Activated CD4-positive, alpha-beta T cell treated with anti-CD3 and anti-CD28 coated beads, Interleukin-2, amount 10 ng/mL, durations not matched to agents 24 days and 14 days (primary cell): Measurements from ENCODE around the gene SCFD2. TPM values are rescaled to one million over a fixed set of nuclear protein-coding genes. Genes with fewer than 3 reads are reported as not detected.
"Not testable (repeated sequence)": the region's sequence is repeated elsewhere in the genome, so short reads cannot be mapped to it uniquely, and the experiment has no call there.

Source experiments
- DNase-seq: peaks from one replicate; pipeline ENCODE4 v3.0.0; 2022
- H3K27ac Mint-ChIP-seq: one replicate; pipeline ENCODE4 v1.8.0; 2022; ENCODE audit warnings: mild to moderate bottlenecking, mixed read lengths
- H3K27me3 Mint-ChIP-seq: one replicate; pipeline ENCODE4 v1.8.0; 2022; ENCODE audit warnings: mixed read lengths
- H3K36me3 Mint-ChIP-seq: one replicate; pipeline ENCODE4 v1.8.0; 2022; ENCODE audit warnings: low read depth, mild to moderate bottlenecking, mixed read lengths
- H3K4me1 Mint-ChIP-seq: one replicate; pipeline ENCODE4 v1.8.0; 2021; ENCODE audit warnings: mixed read lengths
- H3K4me3 Mint-ChIP-seq: one replicate; pipeline ENCODE4 v1.8.0; 2022; ENCODE audit warnings: mild to moderate bottlenecking, moderate library complexity, mixed read lengths
- H3K9me3 Mint-ChIP-seq: one replicate; pipeline ENCODE4 v1.8.0; 2021; ENCODE audit warnings: mixed read lengths
- intact Hi-C: fragments of 100-400 bp; cut with micrococcal nuclease; formaldehyde crosslinking; loops from one replicate; pipeline ENCODE4 v1.15.1; 2023
- total RNA-seq: library from RNA; stranded (reverse); gene quantifications from 2 replicates; pipeline ENCODE4 v1.2.3, GENCODE V29; 2022

SCFD2 gene
- total RNA-seq, 1 donor from 2014 or later, result 39.9 TPM

DNA sequence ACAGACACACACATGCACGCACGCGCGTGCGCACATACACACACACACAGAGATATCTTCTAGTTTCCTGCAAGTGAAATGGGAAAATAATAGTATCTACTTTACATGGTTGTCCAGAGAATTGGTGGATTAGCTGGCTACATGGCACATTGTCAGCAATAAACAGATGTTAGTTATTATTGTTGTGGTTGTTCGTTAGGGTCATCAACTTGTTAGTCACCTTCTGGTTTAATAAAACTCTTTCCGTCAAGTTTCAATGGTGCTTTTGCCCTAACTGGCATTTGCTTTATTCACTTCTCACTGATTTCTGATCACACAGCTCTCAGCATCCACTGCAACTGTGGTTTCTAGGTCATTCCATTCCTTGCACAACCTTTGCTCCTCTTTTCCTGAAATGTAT lies 529.2 kb downstream of the SCFD2 start:
- no peak for DNase-seq
- intact Hi-C loops, result no loop called here
- peaks cover 6% of the 10 kb centered on the region for H3K9me3 Mint-ChIP-seq

DNA sequence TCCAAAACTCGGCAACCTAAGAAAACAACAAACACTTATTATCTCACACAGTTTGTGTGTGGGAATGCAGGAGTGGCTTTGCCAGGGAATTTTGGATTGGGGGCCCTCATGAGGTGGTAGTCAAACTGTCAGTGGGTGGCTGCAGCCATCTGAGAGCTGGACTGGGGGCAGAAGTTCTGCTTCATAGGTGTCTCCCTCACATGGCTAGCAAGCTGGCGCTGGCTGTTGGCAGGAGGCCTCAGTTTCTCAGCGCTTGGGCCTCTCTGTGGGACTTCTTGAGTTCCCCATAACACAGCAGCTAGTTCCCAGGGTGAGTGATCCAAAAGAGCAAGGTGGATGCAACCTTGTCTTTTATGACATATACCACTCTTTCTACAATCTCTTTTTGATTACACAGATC lies 529.7 kb downstream of the SCFD2 start:
- H3K4me1 Mint-ChIP-seq, result no peaks in the 10 kb centered on the region
- peaks cover 6% of the 10 kb centered on the region for H3K9me3 Mint-ChIP-seq
- H3K27me3 Mint-ChIP-seq, result peaks cover 3% of the 10 kb centered on the region
- no peak overlapping the region for H3K27ac Mint-ChIP-seq
- no peak overlapping the region for H3K4me3 Mint-ChIP-seq
- no peaks in the 10 kb centered on the region for H3K36me3 Mint-ChIP-seq
- intact Hi-C loops, result no loop called here
- no peak for DNase-seq

More for the DNA sequence above, 529.2 kb downstream of the SCFD2 start:
- Mint-ChIP-seq H3K4me3 (no peak overlapping the region), H3K36me3 (no peaks in the 10 kb centered on the region), H3K27me3 (peaks cover 3% of the 10 kb centered on the region), H3K4me1 (no peaks in the 10 kb centered on the region), H3K27ac (no peak overlapping the region)

DNA sequence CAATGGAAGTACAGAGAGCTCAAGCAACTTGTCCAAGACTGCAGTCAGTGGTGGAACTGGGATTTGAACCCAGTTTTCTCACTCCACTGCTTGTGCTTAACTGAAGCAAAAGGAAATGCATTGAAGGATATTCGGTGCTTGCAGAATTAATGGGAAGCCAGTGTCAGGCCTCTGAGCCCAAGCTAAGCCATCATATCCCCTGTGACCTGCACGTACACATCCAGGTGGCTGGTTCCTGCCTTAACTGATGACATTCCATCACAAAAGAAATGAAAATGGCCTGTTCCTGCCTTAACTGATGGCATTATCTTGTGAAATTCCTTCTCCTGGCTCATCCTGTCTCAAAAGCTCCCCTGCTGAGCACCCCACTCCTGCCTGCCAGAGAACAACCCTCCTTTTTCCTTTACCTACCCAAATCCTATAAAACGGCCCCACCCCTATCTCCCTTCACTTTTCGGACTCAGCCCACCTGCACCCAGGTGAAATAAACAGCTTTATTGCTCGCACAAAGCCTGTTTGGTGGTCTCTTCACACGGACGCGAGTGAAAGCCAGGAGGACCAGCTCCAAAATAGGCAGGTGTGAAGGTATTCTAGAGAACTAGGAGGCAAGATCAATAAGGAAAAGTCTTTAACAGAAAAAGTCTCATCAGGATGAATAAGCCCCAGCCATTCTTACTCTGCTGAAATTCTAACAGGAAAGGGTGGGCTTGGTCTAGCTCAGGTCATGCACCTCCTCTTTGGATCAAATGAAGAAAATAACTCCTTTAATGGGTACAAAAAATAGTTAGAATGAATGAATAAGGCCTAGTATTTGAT lies 531.0 kb downstream of the SCFD2 start:
- H3K27me3 Mint-ChIP-seq, intact Hi-C loops: not testable (repeated sequence)

DNA sequence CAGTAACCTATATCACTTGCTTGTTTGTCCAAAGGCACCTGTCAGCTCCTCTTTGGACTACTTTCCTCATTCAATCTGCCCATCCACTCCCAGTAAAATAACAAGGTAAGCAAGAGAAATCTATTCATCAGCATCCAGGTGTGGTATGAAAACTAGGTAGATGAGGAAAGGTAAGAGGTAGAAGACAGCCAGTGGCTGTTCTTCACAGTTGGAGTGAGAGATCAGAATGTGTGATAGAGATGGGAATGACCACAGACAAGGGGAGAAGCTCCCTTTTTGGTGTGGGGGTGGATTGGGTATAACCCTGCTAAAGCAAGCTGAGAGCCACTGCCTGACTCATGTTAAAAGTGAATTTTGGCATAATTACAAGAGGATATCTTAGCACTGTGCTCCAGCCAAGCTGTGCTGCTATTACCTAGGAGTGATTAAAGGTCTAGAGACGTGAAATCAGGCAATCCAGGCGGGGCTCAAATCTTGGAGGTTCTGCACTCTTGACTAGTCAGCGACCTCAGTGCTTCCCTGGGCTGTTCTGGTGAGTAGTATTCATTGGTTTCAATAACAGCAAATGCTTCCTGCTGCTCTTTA lies 531.8 kb downstream of the SCFD2 start:
- DNase-seq, result no peak
- H3K4me1 Mint-ChIP-seq, result no peaks in the 10 kb centered on the region
- no peaks in the 10 kb centered on the region for H3K36me3 Mint-ChIP-seq
- peaks cover 6% of the 10 kb centered on the region for H3K9me3 Mint-ChIP-seq
- no peak overlapping the region for H3K27ac Mint-ChIP-seq
- no peak overlapping the region for H3K4me3 Mint-ChIP-seq
- H3K27me3 Mint-ChIP-seq, result peaks cover 3% of the 10 kb centered on the region
- intact Hi-C loops, result no loop called here

More for the DNA sequence above, 531.0 kb downstream of the SCFD2 start:
- DNase-seq, H3K36me3 Mint-ChIP-seq, H3K4me3 Mint-ChIP-seq, H3K4me1 Mint-ChIP-seq, H3K27ac Mint-ChIP-seq, H3K9me3 Mint-ChIP-seq: not testable (repeated sequence)

DNA sequence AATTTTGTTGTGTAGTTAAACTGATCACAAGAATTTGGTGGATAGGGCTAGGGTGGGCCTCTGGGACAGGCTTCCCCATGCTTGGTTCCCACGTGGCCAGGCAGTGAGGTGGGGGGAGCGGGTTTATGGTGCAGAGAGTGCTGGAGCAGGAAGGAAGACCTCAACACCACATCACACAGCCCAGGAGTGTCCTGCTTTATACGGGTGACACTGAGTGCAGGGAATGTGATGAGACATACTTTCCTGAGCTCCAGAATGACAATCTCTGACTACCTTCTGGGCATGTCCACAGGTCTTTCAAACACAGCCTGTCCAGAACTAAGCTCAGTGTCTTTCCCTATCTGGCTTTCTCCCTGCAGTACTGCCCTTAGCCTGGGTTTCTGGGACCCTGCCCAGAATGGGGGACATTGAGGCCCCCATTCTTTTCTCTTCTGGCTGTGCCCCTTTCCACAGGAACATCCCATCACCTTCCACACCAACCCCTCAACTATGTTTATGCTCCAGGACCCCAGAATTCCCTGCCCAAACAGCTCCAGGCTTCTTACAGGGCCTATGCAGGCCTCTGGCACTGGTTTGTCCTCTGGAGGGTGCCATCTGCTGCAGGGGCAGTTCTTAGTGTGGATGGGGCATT lies 540.3 kb downstream of the SCFD2 start:
- intact Hi-C loops, result no loop called here
- Mint-ChIP-seq H3K9me3 (peaks cover 13% of the 10 kb centered on the region), H3K27ac (no peak overlapping the region), H3K4me3 (no peak overlapping the region), H3K4me1 (peaks cover 20% of the 10 kb centered on the region), H3K27me3 (no peaks in the 10 kb centered on the region), H3K36me3 (no peaks in the 10 kb centered on the region)
- DNase-seq, result no peak

DNA sequence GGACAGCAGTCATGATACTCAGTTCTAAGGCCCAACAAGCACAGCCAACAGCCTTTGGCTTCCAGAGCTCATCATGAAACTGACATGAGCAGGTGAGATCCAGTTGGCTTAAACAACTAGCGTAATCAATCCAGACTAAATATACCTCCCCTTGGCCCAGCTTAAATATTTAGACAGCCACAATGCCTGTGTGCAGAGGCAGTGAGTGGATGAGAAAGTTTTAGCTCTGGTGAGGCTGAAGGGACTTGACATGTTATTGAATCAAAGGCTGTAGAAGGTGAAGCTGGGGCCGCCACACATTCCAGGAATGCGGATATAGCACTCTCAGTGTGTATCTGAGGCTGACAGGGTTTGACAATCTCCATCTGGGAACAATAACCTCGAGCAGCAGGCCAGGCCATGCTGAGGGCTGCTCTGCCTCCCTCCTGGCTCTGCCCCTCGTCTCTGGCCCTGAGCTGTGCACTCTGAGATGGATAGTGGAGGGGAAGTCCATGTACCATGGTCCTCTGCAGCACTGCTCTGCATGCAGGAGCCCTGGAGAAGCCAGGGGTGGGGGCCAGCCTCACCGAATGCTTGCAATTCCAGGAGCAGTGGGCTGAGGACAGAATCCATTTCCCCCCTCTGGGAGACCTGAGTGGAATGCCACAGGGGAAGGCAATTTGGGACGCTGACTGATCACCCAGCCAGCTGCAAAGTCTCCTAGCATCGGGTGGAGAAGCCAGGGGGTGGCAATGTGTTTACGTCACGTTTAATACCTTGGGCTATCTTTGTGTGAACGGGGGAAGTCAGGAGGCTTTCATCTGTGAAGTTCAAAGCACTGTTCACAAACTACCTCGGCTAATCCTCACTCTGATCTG lies 541.0 kb downstream of the SCFD2 start:
- H3K9me3 Mint-ChIP-seq, result peaks cover 13% of the 10 kb centered on the region
- no peak overlapping the region for H3K27ac Mint-ChIP-seq
- no peaks in the 10 kb centered on the region for H3K27me3 Mint-ChIP-seq
- H3K36me3 Mint-ChIP-seq, result no peaks in the 10 kb centered on the region
- peaks cover 20% of the 10 kb centered on the region for H3K4me1 Mint-ChIP-seq
- H3K4me3 Mint-ChIP-seq, result no peak overlapping the region
- intact Hi-C loops, result no loop called here
- no peak for DNase-seq

DNA sequence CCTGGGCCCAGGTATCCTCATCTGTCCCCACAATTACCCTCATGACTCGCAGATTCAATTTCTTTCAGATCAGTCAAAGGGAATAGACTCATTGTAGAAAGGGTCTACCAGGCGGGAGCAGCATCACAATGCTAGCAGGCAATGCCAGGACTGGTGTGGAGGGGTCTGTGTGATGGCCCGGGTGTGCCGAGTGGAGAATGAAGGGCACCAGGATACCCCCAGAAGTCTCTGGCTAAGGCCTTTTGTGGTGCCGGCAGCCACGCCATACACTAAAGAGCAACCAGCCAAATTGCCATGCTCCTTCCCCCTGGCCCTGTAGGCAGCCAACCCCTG lies 541.6 kb downstream of the SCFD2 start:
- Mint-ChIP-seq H3K9me3 (peaks cover 13% of the 10 kb centered on the region), H3K4me1 (peaks cover 20% of the 10 kb centered on the region), H3K36me3 (no peaks in the 10 kb centered on the region), H3K27me3 (no peaks in the 10 kb centered on the region), H3K27ac (peak overlapping the region; percentile 9), H3K4me3 (no peak overlapping the region)
- DNase-seq, result no peak
- intact Hi-C loops, result no loop called here

DNA sequence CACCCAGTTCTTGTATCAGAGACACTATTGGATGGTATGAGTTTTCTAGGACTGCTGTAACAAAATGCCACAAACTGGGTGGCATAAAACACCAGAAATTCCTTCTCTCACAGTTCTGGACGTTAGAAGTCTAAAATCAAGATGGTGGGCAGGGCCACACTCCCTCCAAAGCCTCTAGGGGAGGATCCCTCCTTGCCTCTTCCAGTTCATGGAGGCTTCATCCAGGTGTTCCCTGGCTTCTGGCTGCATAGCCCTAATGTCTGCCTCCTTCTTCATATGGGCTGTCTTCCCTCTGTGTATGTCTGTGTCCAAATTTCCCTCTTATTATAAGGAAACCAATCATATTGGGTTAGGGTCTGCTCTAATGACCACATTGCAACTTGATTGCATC lies 542.2 kb downstream of the SCFD2 start:
- Mint-ChIP-seq H3K36me3 (no peaks in the 10 kb centered on the region), H3K27me3 (no peaks in the 10 kb centered on the region), H3K9me3 (peaks cover 13% of the 10 kb centered on the region), H3K4me3 (no peak overlapping the region), H3K27ac (peak overlapping the region; percentile 46), H3K4me1 (peaks cover 20% of the 10 kb centered on the region)
- no peak for DNase-seq
- intact Hi-C loops, result no loop called here

Other genes starting within 250 kb of the SCFD2 start
- 111 and 114 TPM in 2 replicates for gene FIP1L1, start 11.6 kb upstream of the SCFD2 start, total RNA-seq
- not detected in 2 replicates for gene LNX1, start 225.4 kb upstream of the SCFD2 start, total RNA-seq